ENCODE data around the gene LPP. TPM values are rescaled to one million over a fixed set of nuclear protein-coding genes. Genes with fewer than 3 reads are reported as not detected.

Gene LPP
- total and polyA plus RNA-seq, 2 of the 4 experiments (the other 2 are of a cell fraction), result 16.0 to 130 TPM

GRCh38 chr3:188231456-188231855, 77.5 kb downstream of the LPP start:
- no peak for ATAC-seq (ENCODE audit: low read depth)
- H4K20me1 ChIP-seq (ENCODE audit: insufficient read depth, low read length), result peaks cover 87% of the 10 kb centered on the region
- no peak overlapping the region for H2BK15ac ChIP-seq (ENCODE audit: low read depth, low read length)
- no peak overlapping the region for H3K4me3 ChIP-seq (ENCODE audit: insufficient read depth, low read depth, low read length)
- H3K9ac ChIP-seq (ENCODE audit: low read depth, low read length), result no peak overlapping the region
- dilution Hi-C loops (cut with HindIII; ENCODE audit: low sequenced_read_pairs, unreplicated experiment), result no loop called here
- no peak overlapping the region for H3K56ac ChIP-seq (ENCODE audit: extremely low read depth, insufficient read depth, low read length)
- no peak for DNase-seq
- no TSS peak for BruUV-seq (replicated peaks)
- CTCF ChIA-PET, result no interaction called here
- POLR2A ChIA-PET (ENCODE audit: unreplicated experiment), result no interaction called here
- H4K5ac ChIP-seq (ENCODE audit: low read depth, low read length), result no peak overlapping the region
- H3K9me1 ChIP-seq (ENCODE audit: insufficient read depth, low read length), result peaks cover 48% of the 10 kb centered on the region
- H2AK9ac ChIP-seq (replicated peaks; ENCODE audit: low read depth, low read length, poor library complexity), result no peak overlapping the region
- no peak overlapping the region for H2BK20ac ChIP-seq (ENCODE audit: low read depth, low read length)
- no peak overlapping the region for H2AK5ac ChIP-seq (ENCODE audit: low read depth, low read length)
- H2BK5ac ChIP-seq (ENCODE audit: low read depth, low read length, poor library complexity, severe bottlenecking), result no peak overlapping the region
- H3K4ac ChIP-seq (ENCODE audit: low read depth, low read length), result no peak overlapping the region
- no peaks in the 10 kb centered on the region for H3K27me3 ChIP-seq (ENCODE audit: control insufficient read depth, insufficient read depth, low read length)
- WGBS, 2 experiments (ENCODE audit: extremely low coverage in 2 of 2, insufficient read length in 1 of 2), result no CpG with 5 or more reads among the region's 8 CpGs
- no peak overlapping the region for H4K8ac ChIP-seq (ENCODE audit: low read depth in 2 of 2, low read length in 2 of 2)
- peaks cover 23% of the 10 kb centered on the region for H3K36me3 ChIP-seq (ENCODE audit: control insufficient read depth, insufficient read depth, low read length)
- no peaks in the 10 kb centered on the region for H3K9me3 ChIP-seq (ENCODE audit: control insufficient read depth, insufficient read depth, low read length)
- H3K23ac ChIP-seq (ENCODE audit: low read depth, low read length), result no peak overlapping the region
- H4K91ac ChIP-seq (ENCODE audit: insufficient read depth, low read depth, low read length), result no peak overlapping the region
- peaks cover 19% of the 10 kb centered on the region for H3K4me1 ChIP-seq (ENCODE audit: control insufficient read depth, insufficient read depth, low read length)
- H3K4me2 ChIP-seq (ENCODE audit: low read depth, low read length), result no peak overlapping the region
- H3K18ac ChIP-seq (ENCODE audit: low read depth, low read length), result no peak overlapping the region
- intact Hi-C loops (cut with micrococcal nuclease), result no loop called here
- in situ Hi-C loops (cut with MboI; ENCODE audit: low sequenced_read_pairs), result no loop called here
- no peak overlapping the region for H2BK120ac ChIP-seq (ENCODE audit: low read depth, low read length)
- no peak overlapping the region for H2AFZ ChIP-seq (replicated peaks; ENCODE audit: low read length, poor library complexity)
- no peak overlapping the region for H3K27ac ChIP-seq (ENCODE audit: insufficient read depth, low read length)
- H3K79me1 ChIP-seq (ENCODE audit: low read depth in 1 of 2, low read length in 2 of 2), result peaks cover 49 to 90% of the 10 kb centered on the region in 2 experiments
- no peak overlapping the region for H3K14ac ChIP-seq (replicated peaks; ENCODE audit: low read depth, low read length)
- no peak for TF ChIP-seq MAFK (IDR thresholded peaks at IDR 0.05; ENCODE audit: low read depth, low read length)
